ENCODE measurements around the gene ODF4.

Gene ODF4

GRCh38 chr17:8360751-8361150 lies 21.1 kb downstream of the ODF4 start:
- no peak for TF ChIP-seq REST (IDR thresholded peaks at IDR 0.05; ENCODE audit: insufficient read depth in 1 of 2, low read depth in 2 of 2, low read length in 2 of 2)
- TF ChIP-seq SIN3A (IDR thresholded peaks at IDR 0.05; ENCODE audit: borderline replicate concordance, insufficient read depth, low read length), result no peak
- TF ChIP-seq TAF1 (IDR thresholded peaks at IDR 0.05; ENCODE audit: borderline replicate concordance, insufficient read depth, low read length), result no peak
- TF ChIP-seq POLR2AphosphoS5 (IDR thresholded peaks at IDR 0.05; ENCODE audit: low read depth, low read length), result no peak
- no peak for TF ChIP-seq FOXP2 (optimal IDR thresholded peaks at IDR 0.05; ENCODE audit: borderline replicate concordance, extremely low read depth, extremely low read length, insufficient read depth)

- TF ChIP-seq TAF1 (IDR thresholded peaks at IDR 0.05; ENCODE audit: borderline replicate concordance, insufficient read depth, low read length) (no peak), REST (IDR thresholded peaks at IDR 0.05; ENCODE audit: insufficient read depth in 1 of 2, low read depth in 2 of 2, low read length in 2 of 2) (no peak), POLR2AphosphoS5 (IDR thresholded peaks at IDR 0.05; ENCODE audit: low read depth, low read length) (no peak), SIN3A (IDR thresholded peaks at IDR 0.05; ENCODE audit: borderline replicate concordance, insufficient read depth, low read length) (no peak), FOXP2 (optimal IDR thresholded peaks at IDR 0.05; ENCODE audit: borderline replicate concordance, extremely low read depth, extremely low read length, insufficient read depth) (no peak)
Measured at GRCh38 chr17:8362651-8363332, 23.2 kb downstream of the ODF4 start.

GRCh38 chr17:8365143-8365542 lies 25.5 kb downstream of the ODF4 start:
- TF ChIP-seq REST (IDR thresholded peaks at IDR 0.05; ENCODE audit: insufficient read depth in 1 of 2, low read depth in 2 of 2, low read length in 2 of 2) (no peak), SIN3A (IDR thresholded peaks at IDR 0.05; ENCODE audit: borderline replicate concordance, insufficient read depth, low read length) (no peak), FOXP2 (optimal IDR thresholded peaks at IDR 0.05; ENCODE audit: borderline replicate concordance, extremely low read depth, extremely low read length, insufficient read depth) (no peak), TAF1 (IDR thresholded peaks at IDR 0.05; ENCODE audit: borderline replicate concordance, insufficient read depth, low read length) (no peak), POLR2AphosphoS5 (IDR thresholded peaks at IDR 0.05; ENCODE audit: low read depth, low read length) (no peak)

- no peak for TF ChIP-seq REST (IDR thresholded peaks at IDR 0.05; ENCODE audit: insufficient read depth in 1 of 2, low read depth in 2 of 2, low read length in 2 of 2)
- TF ChIP-seq TAF1 (IDR thresholded peaks at IDR 0.05; ENCODE audit: borderline replicate concordance, insufficient read depth, low read length), result no peak
- no peak for TF ChIP-seq FOXP2 (optimal IDR thresholded peaks at IDR 0.05; ENCODE audit: borderline replicate concordance, extremely low read depth, extremely low read length, insufficient read depth)
Measured at GRCh38 chr17:8366231-8366630, 26.6 kb downstream of the ODF4 start.

- TF ChIP-seq SIN3A (IDR thresholded peaks at IDR 0.05; ENCODE audit: borderline replicate concordance, insufficient read depth, low read length), result no peak
- TF ChIP-seq TAF1 (IDR thresholded peaks at IDR 0.05; ENCODE audit: borderline replicate concordance, insufficient read depth, low read length), result no peak
- TF ChIP-seq REST (IDR thresholded peaks at IDR 0.05; ENCODE audit: insufficient read depth in 1 of 2, low read depth in 2 of 2, low read length in 2 of 2), result no peak
- no peak for TF ChIP-seq FOXP2 (optimal IDR thresholded peaks at IDR 0.05; ENCODE audit: borderline replicate concordance, extremely low read depth, extremely low read length, insufficient read depth)
- no peak for TF ChIP-seq POLR2AphosphoS5 (IDR thresholded peaks at IDR 0.05; ENCODE audit: low read depth, low read length)
Measured at GRCh38 chr17:8368193-8368592, 28.6 kb downstream of the ODF4 start.

Data from PFSK-1 (cell line).